H9 (cell line): Measurements from ENCODE around the gene CDKN3. TPM values are rescaled to one million over a fixed set of nuclear protein-coding genes. Genes with fewer than 3 reads are reported as not detected.
A peak's percentile ranks its signal among the peaks of the same experiment; 100 is the strongest.

Experiments used
- DNase-seq: peaks from one replicate; pipeline ENCODE4 v3.0.0-alpha.2; 2017
- H2AFZ ChIP-seq: one replicate; pipeline ENCODE4 v1.6.1; 2013; ENCODE audit warnings: mild to moderate bottlenecking, low read length, control low read depth, moderate library complexity
- H2AK5ac ChIP-seq: 2 replicates; pipeline ENCODE4 v1.6.1; 2013; ENCODE audit warnings: low read length, control low read depth, mixed read lengths; ENCODE audit not compliant: insufficient read length
- H2BK120ac ChIP-seq: one replicate; pipeline ENCODE4 v1.6.1; 2013; ENCODE audit warnings: low read depth, mild to moderate bottlenecking, low read length, control low read depth, inconsistent platforms; ENCODE audit not compliant: poor library complexity, severe bottlenecking
- H2BK12ac ChIP-seq: 2 replicates; pipeline ENCODE4 v1.6.1; 2013; ENCODE audit warnings: low read length, control low read depth, mixed read lengths, low read depth; ENCODE audit not compliant: insufficient read length
- H2BK15ac ChIP-seq: 2 replicates; pipeline ENCODE4 v1.6.1; 2013; ENCODE audit warnings: low read depth, low read length, control low read depth
- H2BK20ac ChIP-seq: one replicate; pipeline ENCODE4 v1.6.1; 2013; ENCODE audit warnings: low read depth, mild to moderate bottlenecking, low read length, control low read depth, inconsistent platforms; ENCODE audit not compliant: poor library complexity, severe bottlenecking
- H2BK5ac ChIP-seq: 2 replicates; pipeline ENCODE4 v1.6.1; 2013; ENCODE audit warnings: low read length, control low read depth, mixed read lengths; ENCODE audit not compliant: insufficient read length
- H3K14ac ChIP-seq: 2 replicates; pipeline ENCODE4 v1.6.1; 2013; ENCODE audit warnings: low read length, control low read depth; ENCODE audit not compliant: insufficient read depth
- H3K18ac ChIP-seq: 2 replicates; pipeline ENCODE4 v1.6.1; 2013; ENCODE audit warnings: low read depth, mild to moderate bottlenecking, mixed read lengths, low read length, control low read depth; ENCODE audit not compliant: insufficient read length
- H3K23ac ChIP-seq: 2 replicates; pipeline ENCODE4 v1.6.1; 2013; ENCODE audit warnings: low read length, control low read depth, mixed read lengths, low read depth; ENCODE audit not compliant: insufficient read length
- H3K23me2 ChIP-seq: 2 replicates; pipeline ENCODE4 v1.6.1; 2013; ENCODE audit warnings: low read depth, mild to moderate bottlenecking, mixed read lengths, low read length, control low read depth; ENCODE audit not compliant: insufficient read length, poor library complexity, severe bottlenecking
- H3K27ac ChIP-seq: 2 replicates; pipeline ENCODE4 v1.5.1; 2013; ENCODE audit warnings: low read length, control low read depth, mixed read lengths, low read depth; ENCODE audit not compliant: insufficient read length
- H3K27me3 ChIP-seq: 2 replicates; pipeline ENCODE4 v1.6.1; 2013; ENCODE audit warnings: low read length, control low read depth, inconsistent platforms; ENCODE audit not compliant: insufficient read depth
- H3K4ac ChIP-seq: 2 replicates; pipeline ENCODE4 v1.6.1; 2013; ENCODE audit warnings: low read depth, mild to moderate bottlenecking, control low read depth, inconsistent platforms, low read length, moderate library complexity
- H3K4me1 ChIP-seq: 2 replicates; pipeline ENCODE4 v1.6.1; 2013; ENCODE audit warnings: low read length, control low read depth, inconsistent platforms; ENCODE audit not compliant: insufficient read depth
- H3K4me2 ChIP-seq: 2 replicates; pipeline ENCODE4 v1.6.1; 2013; ENCODE audit warnings: low read length, control low read depth, mixed read lengths; ENCODE audit not compliant: insufficient read length, insufficient read depth
- H3K56ac ChIP-seq: 2 replicates; pipeline ENCODE4 v1.6.1; 2013; ENCODE audit warnings: low read depth, mild to moderate bottlenecking, mixed read lengths, low read length, control low read depth; ENCODE audit not compliant: insufficient read length
- H3K79me1 ChIP-seq: 2 replicates; pipeline ENCODE4 v1.6.1; 2013; ENCODE audit warnings: low read depth, mild to moderate bottlenecking, moderate library complexity, low read length, control low read depth, inconsistent platforms; ENCODE audit not compliant: insufficient read depth, poor library complexity, severe bottlenecking
- H3K79me2 ChIP-seq: 2 replicates; pipeline ENCODE4 v1.6.1; 2013; ENCODE audit warnings: low read length, control low read depth, inconsistent platforms; ENCODE audit not compliant: insufficient read depth
- H3K9ac ChIP-seq: 2 replicates; pipeline ENCODE4 v1.6.1; 2013; ENCODE audit warnings: low read length, control low read depth, mixed read lengths; ENCODE audit not compliant: insufficient read length; ENCODE audit errors: extremely low read depth
- H3K9me3 ChIP-seq: one replicate; pipeline ENCODE4 v1.6.1; 2013; ENCODE audit warnings: low read depth, low read length, inconsistent platforms; ENCODE audit not compliant: control insufficient read depth
- H3T11ph ChIP-seq: one replicate; pipeline ENCODE4 v1.6.1; 2013; ENCODE audit warnings: mild to moderate bottlenecking, low read length, control low read depth, inconsistent platforms
- H4K20me1 ChIP-seq: one replicate; pipeline ENCODE4 v1.6.1; 2013; ENCODE audit not compliant: control insufficient read depth, insufficient read length, insufficient read depth
- H4K5ac ChIP-seq: 2 replicates; pipeline ENCODE4 v1.6.1; 2013; ENCODE audit warnings: low read depth, mild to moderate bottlenecking, mixed read lengths, low read length, control low read depth; ENCODE audit not compliant: insufficient read length
- H4K8ac ChIP-seq: replicated peaks from 2 replicates; pipeline ENCODE4 v1.6.1; 2013; ENCODE audit warnings: low read length, control low read depth, mixed read lengths, low read depth; ENCODE audit not compliant: insufficient read length
- H4K91ac ChIP-seq: 2 replicates; pipeline ENCODE4 v1.6.1; 2013; ENCODE audit warnings: low read depth, mild to moderate bottlenecking, moderate library complexity, mixed read lengths, low read length, control low read depth; ENCODE audit not compliant: insufficient read length
- H3K27ac Mint-ChIP-seq, 3 experiments: 2 replicates in 2 of 3; 3 replicates in 1 of 3; pipeline ENCODE4 v1.8.0; 2020 to 2021; ENCODE audit warnings: mixed read lengths in 3 of 3, mild to moderate bottlenecking in 1 of 3, moderate library complexity in 1 of 3
- H3K27me3 Mint-ChIP-seq: 2 replicates; pipeline ENCODE4 v1.8.0; 2021; ENCODE audit warnings: low read depth, mild to moderate bottlenecking, moderate library complexity, mixed read lengths
- H3K36me3 Mint-ChIP-seq, 3 experiments: 2 replicates in 2 of 3; 3 replicates in 1 of 3; pipeline ENCODE4 v1.8.0; 2020 to 2021; ENCODE audit warnings: low read depth in 3 of 3, mixed read lengths in 3 of 3; ENCODE audit not compliant: insufficient read depth in 1 of 3
- H3K4me1 Mint-ChIP-seq, 2 experiments: 2 replicates each; pipeline ENCODE4 v1.8.0; 2020; ENCODE audit warnings: mixed read lengths in 2 of 2
- H3K4me3 Mint-ChIP-seq, 2 experiments: 2 replicates in 1 of 2; 3 replicates in 1 of 2; pipeline ENCODE4 v1.8.0; 2020 to 2021; ENCODE audit warnings: mild to moderate bottlenecking in 2 of 2, mixed read lengths in 2 of 2, moderate library complexity in 1 of 2
- H3K9me3 Mint-ChIP-seq, 2 experiments: 2 replicates in 1 of 2; 3 replicates in 1 of 2; pipeline ENCODE4 v1.8.0; 2020; ENCODE audit warnings: mild to moderate bottlenecking in 2 of 2, mixed read lengths in 2 of 2, moderate library complexity in 1 of 2
- total RNA-seq: library from RNA; stranded (reverse); gene quantifications from 2 replicates; pipeline ENCODE4 v1.2.1, GENCODE V29; 2021
- TF ChIP-seq, protein P1 (sequence below): fragments of 200-600 bp; sonication (generic); conservative IDR thresholded peaks from 3 replicates; pipeline ENCODE4 v1.8.0; 2021; ENCODE audit warnings: antibody characterized with exemption, mild to moderate bottlenecking

The CDKN3 gene
- total RNA-seq, 1 experiment from 2014 or later: 45.9 TPM

- Histone ChIP-seq H3K9me3 (no peaks in the 10 kb centered on the region), H2BK5ac (no peak overlapping the region), H3K27ac (no peak overlapping the region), H4K91ac (no peak overlapping the region), H3K9ac (no peak overlapping the region), H3K4ac (no peak overlapping the region), H3K56ac (no peak overlapping the region), H2AK5ac (no peak overlapping the region), H3K23me2 (no peaks in the 10 kb centered on the region), H3K4me2 (no peak overlapping the region), H2BK12ac (no peak overlapping the region), H2BK20ac (no peak overlapping the region), H3K79me2 (no peaks in the 10 kb centered on the region), H2AFZ (no peak overlapping the region), H4K5ac (no peak overlapping the region), H4K8ac (no peak overlapping the region), H3K18ac (no peak overlapping the region), H4K20me1 (no peaks in the 10 kb centered on the region), H3K14ac (no peak overlapping the region), H2BK15ac (no peak overlapping the region), H3K27me3 (no peaks in the 10 kb centered on the region), H3T11ph (no peak overlapping the region), H3K4me1 (no peaks in the 10 kb centered on the region), H3K79me1 (no peaks in the 10 kb centered on the region), H2BK120ac (no peak overlapping the region), H3K23ac (no peak overlapping the region)
- H3K27me3 Mint-ChIP-seq: no peaks in the 10 kb centered on the region
- TF ChIP-seq, protein P1, sequence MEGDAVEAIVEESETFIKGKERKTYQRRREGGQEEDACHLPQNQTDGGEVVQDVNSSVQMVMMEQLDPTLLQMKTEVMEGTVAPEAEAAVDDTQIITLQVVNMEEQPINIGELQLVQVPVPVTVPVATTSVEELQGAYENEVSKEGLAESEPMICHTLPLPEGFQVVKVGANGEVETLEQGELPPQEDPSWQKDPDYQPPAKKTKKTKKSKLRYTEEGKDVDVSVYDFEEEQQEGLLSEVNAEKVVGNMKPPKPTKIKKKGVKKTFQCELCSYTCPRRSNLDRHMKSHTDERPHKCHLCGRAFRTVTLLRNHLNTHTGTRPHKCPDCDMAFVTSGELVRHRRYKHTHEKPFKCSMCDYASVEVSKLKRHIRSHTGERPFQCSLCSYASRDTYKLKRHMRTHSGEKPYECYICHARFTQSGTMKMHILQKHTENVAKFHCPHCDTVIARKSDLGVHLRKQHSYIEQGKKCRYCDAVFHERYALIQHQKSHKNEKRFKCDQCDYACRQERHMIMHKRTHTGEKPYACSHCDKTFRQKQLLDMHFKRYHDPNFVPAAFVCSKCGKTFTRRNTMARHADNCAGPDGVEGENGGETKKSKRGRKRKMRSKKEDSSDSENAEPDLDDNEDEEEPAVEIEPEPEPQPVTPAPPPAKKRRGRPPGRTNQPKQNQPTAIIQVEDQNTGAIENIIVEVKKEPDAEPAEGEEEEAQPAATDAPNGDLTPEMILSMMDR: no peak
- H3K36me3 Mint-ChIP-seq: peaks cover 10 to 30% (median 26%) of the 10 kb centered on the region in 3 experiments; a peak in 6 of 7 replicates
- peaks cover 5 to 6% of the 10 kb centered on the region in 2 experiments for H3K4me1 Mint-ChIP-seq
- H3K4me3 Mint-ChIP-seq: no peak overlapping the region
- DNase-seq: no peak
- H3K9me3 Mint-ChIP-seq: no peaks in the 10 kb centered on the region
- peak overlapping the region in 1 of 3 experiments; percentile 50; a peak in 1 of 7 replicates for H3K27ac Mint-ChIP-seq
Observed at GRCh38 chr14:54423991-54424390, 27.2 kb downstream of the CDKN3 start.
